GM23248 (cell line): ENCODE measurements around the gene UBE3A.

Experiments
- EZH2 ChIP-seq: fragments of 200-600 bp; sonication (generic); IDR thresholded peaks from 2 replicates; pipeline ENCODE4 v1.6.1; 2018; ENCODE audit warnings: antibody characterized with exemption, mild to moderate bottlenecking; ENCODE audit not compliant: insufficient read depth, poor library complexity, severe bottlenecking
- EZH2phosphoT487 ChIP-seq: fragments of 200-600 bp; sonication (generic); IDR thresholded peaks from 2 replicates; pipeline ENCODE4 v1.6.1; 2018; ENCODE audit warnings: antibody characterized with exemption, moderate library complexity, mild to moderate bottlenecking, low read depth; ENCODE audit not compliant: insufficient read depth

- TF ChIP-seq EZH2 (no peak), EZH2phosphoT487 (no peak)
These were observed 76.3 kb downstream of the UBE3A start for GRCh38 chr15:25362545-25362944.
